ENCODE results near the gene ASB2. TPM values are rescaled to one million over a fixed set of nuclear protein-coding genes. Genes with fewer than 3 reads are reported as not detected.

Gene ASB2
- total and polyA plus RNA-seq, 2 experiments from 2014 or later: 191 to 208 TPM

DNA sequence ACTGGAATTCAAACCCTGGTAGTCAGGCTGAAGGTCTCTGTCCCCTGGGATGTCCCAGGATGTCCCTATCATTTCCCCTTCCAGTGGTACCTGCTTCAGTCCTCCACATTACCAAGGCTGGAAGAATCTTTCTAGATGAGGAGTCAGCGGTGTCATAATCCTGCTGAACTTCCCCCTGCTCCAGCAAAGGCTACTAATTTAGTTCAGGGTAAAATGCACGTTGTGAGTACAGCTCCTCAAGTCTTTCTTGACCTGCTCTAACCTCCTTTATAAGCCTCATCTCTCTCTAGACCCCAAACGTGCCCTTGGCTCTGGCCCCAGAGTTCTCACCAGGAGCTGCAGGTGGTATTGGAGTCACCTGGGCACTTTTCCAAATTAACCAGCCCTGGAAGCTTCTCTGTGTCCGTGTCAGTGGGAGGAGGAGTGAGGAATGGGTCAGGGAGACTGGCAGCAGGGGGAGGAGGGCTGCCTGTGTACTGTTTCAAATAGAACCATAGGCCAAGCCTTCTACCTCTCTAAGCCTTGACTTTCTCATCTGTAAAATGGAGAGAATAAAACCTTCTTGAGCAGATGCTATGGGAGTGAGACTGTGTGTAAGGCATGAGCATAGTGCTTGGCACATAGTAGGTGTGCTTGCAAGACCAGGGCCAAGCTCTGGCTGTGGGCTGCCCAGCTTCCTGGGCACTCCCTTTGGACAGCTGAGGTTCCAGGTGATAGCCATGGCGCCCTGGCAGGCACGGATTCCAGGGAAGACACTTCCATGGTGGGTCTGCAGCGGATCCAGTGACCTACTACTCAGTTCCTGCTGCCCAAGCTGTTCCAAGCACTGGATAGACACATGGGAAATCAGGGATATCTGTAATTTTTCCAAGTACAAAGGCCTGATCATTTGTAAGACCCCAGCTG is 24.5 kb downstream of the ASB2 start:
- H3K9me3 ChIP-seq (ENCODE audit: low read depth): no peaks in the 10 kb centered on the region
- TF ChIP-seq, protein P1, sequence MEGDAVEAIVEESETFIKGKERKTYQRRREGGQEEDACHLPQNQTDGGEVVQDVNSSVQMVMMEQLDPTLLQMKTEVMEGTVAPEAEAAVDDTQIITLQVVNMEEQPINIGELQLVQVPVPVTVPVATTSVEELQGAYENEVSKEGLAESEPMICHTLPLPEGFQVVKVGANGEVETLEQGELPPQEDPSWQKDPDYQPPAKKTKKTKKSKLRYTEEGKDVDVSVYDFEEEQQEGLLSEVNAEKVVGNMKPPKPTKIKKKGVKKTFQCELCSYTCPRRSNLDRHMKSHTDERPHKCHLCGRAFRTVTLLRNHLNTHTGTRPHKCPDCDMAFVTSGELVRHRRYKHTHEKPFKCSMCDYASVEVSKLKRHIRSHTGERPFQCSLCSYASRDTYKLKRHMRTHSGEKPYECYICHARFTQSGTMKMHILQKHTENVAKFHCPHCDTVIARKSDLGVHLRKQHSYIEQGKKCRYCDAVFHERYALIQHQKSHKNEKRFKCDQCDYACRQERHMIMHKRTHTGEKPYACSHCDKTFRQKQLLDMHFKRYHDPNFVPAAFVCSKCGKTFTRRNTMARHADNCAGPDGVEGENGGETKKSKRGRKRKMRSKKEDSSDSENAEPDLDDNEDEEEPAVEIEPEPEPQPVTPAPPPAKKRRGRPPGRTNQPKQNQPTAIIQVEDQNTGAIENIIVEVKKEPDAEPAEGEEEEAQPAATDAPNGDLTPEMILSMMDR (IDR thresholded peaks at IDR 0.05; ENCODE audit: low read depth, low read length): no peak
- H3K4me1 ChIP-seq (ENCODE audit: low read depth): peaks cover 33% of the 10 kb centered on the region
- peak overlapping the region; percentile 95 for H3K27ac ChIP-seq
- no peak overlapping the region for H3K4me3 ChIP-seq
- peaks cover 42% of the 10 kb centered on the region for H3K36me3 ChIP-seq
- no peaks in the 10 kb centered on the region for H3K27me3 ChIP-seq
- DNase-seq (ENCODE audit: low read depth in 1 of 2, low spot score in 1 of 2): no peak

GRCh38 chr14:93950948-93951634 is 25.3 kb downstream of the ASB2 start:
- Histone ChIP-seq H3K9me3 (ENCODE audit: low read depth) (no peaks in the 10 kb centered on the region), H3K36me3 (peaks cover 50% of the 10 kb centered on the region), H3K27ac (peak overlapping the region; percentile 53), H3K27me3 (no peaks in the 10 kb centered on the region), H3K4me1 (ENCODE audit: low read depth) (peaks cover 26% of the 10 kb centered on the region), H3K4me3 (no peak overlapping the region)
- TF ChIP-seq, protein P1 (IDR thresholded peaks at IDR 0.05; ENCODE audit: low read depth, low read length): no peak
- no peak for DNase-seq (ENCODE audit: low read depth in 1 of 2, low spot score in 1 of 2)

- Histone ChIP-seq H3K9me3 (ENCODE audit: low read depth) (no peaks in the 10 kb centered on the region), H3K4me3 (no peak overlapping the region), H3K4me1 (ENCODE audit: low read depth) (peaks cover 25% of the 10 kb centered on the region), H3K36me3 (peaks cover 57% of the 10 kb centered on the region), H3K27ac (peak overlapping the region; percentile 50), H3K27me3 (no peaks in the 10 kb centered on the region)
- no peak for DNase-seq (ENCODE audit: low read depth in 1 of 2, low spot score in 1 of 2)
- TF ChIP-seq, protein P1 (IDR thresholded peaks at IDR 0.05; ENCODE audit: low read depth, low read length): no peak
These were observed 26.8 kb downstream of the ASB2 start for GRCh38 chr14:93949511-93950075.

DNA sequence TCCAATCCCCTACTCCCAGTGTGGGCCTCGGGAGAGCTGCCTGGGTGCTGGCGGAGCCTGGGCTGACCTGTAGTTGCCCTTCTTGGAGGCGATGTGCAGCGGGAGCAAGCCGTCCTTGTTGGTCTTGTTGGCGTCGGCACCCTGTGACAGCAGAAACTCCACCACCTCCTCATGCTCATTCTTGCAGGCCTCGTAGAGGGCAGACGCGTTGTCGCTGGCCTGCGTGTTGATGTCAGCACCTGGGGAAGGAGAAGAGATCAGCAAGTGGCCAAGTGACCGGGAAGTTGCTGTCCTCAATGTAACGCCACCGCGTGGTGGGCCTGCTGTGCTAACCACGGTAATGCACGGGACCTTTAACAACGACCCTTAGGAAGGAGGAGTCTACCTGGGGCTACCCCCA is 29.1 kb downstream of the ASB2 start:
- H3K4me1 ChIP-seq (ENCODE audit: low read depth): peaks cover 15% of the 10 kb centered on the region
- H3K27ac ChIP-seq: peak overlapping the region; percentile 73
- no peak overlapping the region for H3K4me3 ChIP-seq
- TF ChIP-seq, protein P1 (IDR thresholded peaks at IDR 0.05; ENCODE audit: low read depth, low read length): no peak
- H3K36me3 ChIP-seq: peaks cover 78% of the 10 kb centered on the region
- H3K9me3 ChIP-seq (ENCODE audit: low read depth): no peaks in the 10 kb centered on the region
- DNase-seq (ENCODE audit: low read depth in 1 of 2, low spot score in 1 of 2): peak in 1 of 2 donors; percentile 15
- no peaks in the 10 kb centered on the region for H3K27me3 ChIP-seq

DNA sequence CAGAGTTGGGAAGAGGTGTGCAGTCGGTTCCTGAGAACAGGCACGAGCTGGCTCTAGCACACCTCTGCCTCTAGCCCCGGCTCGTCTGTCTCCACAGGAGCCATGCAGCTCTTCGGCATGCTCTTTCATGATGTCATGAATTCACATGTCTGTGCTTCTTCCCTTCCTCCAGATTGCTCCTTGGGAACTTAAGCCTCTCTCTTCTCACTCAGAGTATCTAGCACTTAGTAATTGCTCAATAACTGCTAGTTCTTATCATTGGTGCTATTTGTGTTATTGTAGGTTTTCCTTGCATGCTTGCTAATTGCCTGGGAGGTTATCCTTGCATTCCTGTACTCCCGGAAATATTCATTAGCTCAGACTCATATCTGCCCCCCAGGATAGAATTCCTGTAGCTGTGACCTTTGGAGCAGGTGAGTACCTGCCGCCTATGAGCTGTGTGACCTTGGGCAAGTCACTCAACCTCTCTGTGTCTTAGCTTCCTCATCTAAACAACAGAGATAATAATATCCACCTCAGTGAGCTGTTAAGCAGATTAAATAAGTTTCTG is 29.8 kb downstream of the ASB2 start:
- Histone ChIP-seq H3K27me3 (no peaks in the 10 kb centered on the region), H3K4me3 (no peak overlapping the region), H3K36me3 (peaks cover 78% of the 10 kb centered on the region), H3K9me3 (ENCODE audit: low read depth) (no peaks in the 10 kb centered on the region), H3K27ac (peak overlapping the region; percentile 73), H3K4me1 (ENCODE audit: low read depth) (peaks cover 15% of the 10 kb centered on the region)
- TF ChIP-seq, protein P1 (IDR thresholded peaks at IDR 0.05; ENCODE audit: low read depth, low read length): no peak
- peak in 1 of 2 donors; percentile 40 for DNase-seq (ENCODE audit: low read depth in 1 of 2, low spot score in 1 of 2)

All from cardiac muscle cell (in vitro differentiated cells and primary cell).